Glutamatergic neuron (in vitro differentiated cells): ENCODE data around the gene BMPR1A. TPM values are rescaled to one million over a fixed set of nuclear protein-coding genes. Genes with fewer than 3 reads are reported as not detected.

Source experiments
- DNase-seq: peaks from one replicate; pipeline ENCODE4 v3.0.0; 2022
- H3K27ac Mint-ChIP-seq: one replicate; pipeline ENCODE4 v1.8.0; 2020; ENCODE audit warnings: mild to moderate bottlenecking, mixed read lengths, inconsistent platforms; ENCODE audit not compliant: unreplicated experiment
- H3K27me3 Mint-ChIP-seq: one replicate; pipeline ENCODE4 v1.8.0; 2020; ENCODE audit warnings: mild to moderate bottlenecking, moderate library complexity, mixed read lengths, inconsistent platforms; ENCODE audit not compliant: unreplicated experiment
- H3K36me3 Mint-ChIP-seq: one replicate; pipeline ENCODE4 v1.8.0; 2020; ENCODE audit warnings: mild to moderate bottlenecking, mixed read lengths, inconsistent platforms; ENCODE audit not compliant: unreplicated experiment
- H3K4me1 Mint-ChIP-seq: one replicate; pipeline ENCODE4 v1.8.0; 2020; ENCODE audit warnings: mild to moderate bottlenecking, low read depth, mixed read lengths, inconsistent platforms; ENCODE audit not compliant: unreplicated experiment
- H3K4me3 Mint-ChIP-seq: one replicate; pipeline ENCODE4 v1.8.0; 2020; ENCODE audit warnings: mild to moderate bottlenecking, mixed read lengths, inconsistent platforms; ENCODE audit not compliant: unreplicated experiment
- H3K9me3 Mint-ChIP-seq: one replicate; pipeline ENCODE4 v1.8.0; 2020; ENCODE audit warnings: mild to moderate bottlenecking, moderate library complexity, mixed read lengths, inconsistent platforms; ENCODE audit not compliant: unreplicated experiment
- CTCF ChIP-seq: fragments of 200-600 bp; sonication (generic); IDR thresholded peaks from one replicate; pipeline ENCODE4 v1.5.0; 2021; ENCODE audit not compliant: partially characterized antibody, unreplicated experiment
- total RNA-seq: library from RNA; stranded (reverse); fragmentation: NEBNext Ultra II Directional; extraction: Animal tissue kit (Norgen Biotek cat#: 25700); gene quantifications from one replicate; pipeline ENCODE4 v1.2.1, GENCODE V29; 2021; ENCODE audit not compliant: unreplicated experiment

The BMPR1A gene
- total RNA-seq, 1 donor from 2014 or later, result 27.7 TPM

- no peak for DNase-seq
- no peaks in the 10 kb centered on the region for H3K36me3 Mint-ChIP-seq
- H3K4me3 Mint-ChIP-seq, result no peak overlapping the region
- TF ChIP-seq CTCF, result no peak
- H3K4me1 Mint-ChIP-seq, result peaks cover 12% of the 10 kb centered on the region
- H3K27ac Mint-ChIP-seq, result no peak overlapping the region
- no peaks in the 10 kb centered on the region for H3K9me3 Mint-ChIP-seq
- H3K27me3 Mint-ChIP-seq, result no peaks in the 10 kb centered on the region
Measured at GRCh38 chr10:86820509-86820908, 64.1 kb downstream of the BMPR1A start.

GRCh38 chr10:86821388-86821999, 65.1 kb downstream of the BMPR1A start:
- peak overlapping the region; percentile 39 for H3K27ac Mint-ChIP-seq

GRCh38 chr10:86823565-86823964, 67.1 kb downstream of the BMPR1A start:
- no peak for DNase-seq
- no peak overlapping the region for H3K4me3 Mint-ChIP-seq
- no peaks in the 10 kb centered on the region for H3K9me3 Mint-ChIP-seq
- TF ChIP-seq CTCF, result no peak
- H3K4me1 Mint-ChIP-seq, result peaks cover 12% of the 10 kb centered on the region
- no peaks in the 10 kb centered on the region for H3K36me3 Mint-ChIP-seq
- no peaks in the 10 kb centered on the region for H3K27me3 Mint-ChIP-seq
- H3K27ac Mint-ChIP-seq, result no peak overlapping the region

More at GRCh38 chr10:86821388-86821999, 65.1 kb downstream of the BMPR1A start:
- peaks cover 12% of the 10 kb centered on the region for H3K4me1 Mint-ChIP-seq
- no peak for DNase-seq
- H3K9me3 Mint-ChIP-seq, result no peaks in the 10 kb centered on the region
- no peak overlapping the region for H3K4me3 Mint-ChIP-seq
- no peaks in the 10 kb centered on the region for H3K36me3 Mint-ChIP-seq
- TF ChIP-seq CTCF, result no peak
- H3K27me3 Mint-ChIP-seq, result no peaks in the 10 kb centered on the region

- no peak for DNase-seq
- Mint-ChIP-seq H3K36me3 (no peaks in the 10 kb centered on the region), H3K27me3 (no peaks in the 10 kb centered on the region), H3K4me3 (no peak overlapping the region), H3K27ac (no peak overlapping the region), H3K9me3 (no peaks in the 10 kb centered on the region), H3K4me1 (peaks cover 12% of the 10 kb centered on the region)
- no peak for TF ChIP-seq CTCF
Measured at GRCh38 chr10:86824151-86824550, 67.7 kb downstream of the BMPR1A start.

- no peaks in the 10 kb centered on the region for H3K27me3 Mint-ChIP-seq
- peaks cover 12% of the 10 kb centered on the region for H3K4me1 Mint-ChIP-seq
- TF ChIP-seq CTCF, result no peak
- no peak overlapping the region for H3K27ac Mint-ChIP-seq
- H3K4me3 Mint-ChIP-seq, result no peak overlapping the region
- DNase-seq, result no peak
- no peaks in the 10 kb centered on the region for H3K36me3 Mint-ChIP-seq
- H3K9me3 Mint-ChIP-seq, result no peaks in the 10 kb centered on the region
Measured at GRCh38 chr10:86825366-86825765, 68.9 kb downstream of the BMPR1A start.
